CD4-positive, alpha-beta T cell treated with Interleukin-21 for 1 hour (primary cell): ENCODE results near the gene MYOG.

ENCODE experiments used
- DNase-seq: peaks from one replicate; pipeline ENCODE4 v3.0.0-alpha.2; 2020

MYOG gene

GRCh38 chr1:203117611-203118575 lies 32.1 kb upstream of the MYOG start:
- peak; percentile 15 for DNase-seq

- no peak for DNase-seq
Measured at GRCh38 chr1:203116091-203116820, 30.4 kb upstream of the MYOG start.

DNA sequence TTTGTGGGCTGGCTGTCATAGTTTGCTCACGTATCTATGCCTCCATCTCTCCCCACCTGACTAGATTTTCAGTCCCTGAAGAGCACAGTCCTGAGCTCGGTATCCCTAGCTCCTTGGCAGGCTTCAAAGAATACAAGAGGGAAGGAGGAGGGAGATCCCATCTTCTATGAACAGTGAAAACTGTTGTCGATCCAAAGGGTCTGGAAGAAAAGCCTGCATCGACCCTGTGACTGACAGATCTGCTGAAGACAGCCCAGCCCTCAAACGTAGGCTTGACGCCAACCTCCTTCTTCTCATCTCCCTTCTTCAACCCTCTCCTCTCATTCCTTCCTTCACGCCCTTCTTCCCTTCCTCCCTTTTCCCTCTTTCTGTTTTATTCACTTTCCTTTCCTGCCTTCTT lies 28.4 kb upstream of the MYOG start:
- DNase-seq: no peak

GRCh38 chr1:203113308-203113707 lies 27.5 kb upstream of the MYOG start:
- no peak for DNase-seq

DNA sequence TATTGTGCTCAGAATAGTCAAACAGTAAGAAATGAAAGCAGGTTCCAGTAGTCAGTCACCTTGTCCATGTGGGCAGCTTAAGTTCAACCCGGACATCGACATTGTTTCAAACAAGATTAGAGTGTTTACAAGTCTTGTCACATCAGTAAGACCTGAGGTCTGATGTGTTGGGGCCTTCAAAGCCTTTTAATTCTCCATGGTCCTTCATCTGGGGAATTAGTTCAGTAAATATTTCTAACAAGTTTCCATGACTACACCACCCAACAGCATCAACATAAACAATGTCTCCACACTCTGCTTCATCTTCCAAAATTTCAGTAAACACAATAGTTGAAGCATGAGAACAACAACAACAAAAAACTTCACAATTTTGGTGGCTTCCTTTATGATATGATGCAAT lies 26.7 kb upstream of the MYOG start:
- no peak for DNase-seq

DNA sequence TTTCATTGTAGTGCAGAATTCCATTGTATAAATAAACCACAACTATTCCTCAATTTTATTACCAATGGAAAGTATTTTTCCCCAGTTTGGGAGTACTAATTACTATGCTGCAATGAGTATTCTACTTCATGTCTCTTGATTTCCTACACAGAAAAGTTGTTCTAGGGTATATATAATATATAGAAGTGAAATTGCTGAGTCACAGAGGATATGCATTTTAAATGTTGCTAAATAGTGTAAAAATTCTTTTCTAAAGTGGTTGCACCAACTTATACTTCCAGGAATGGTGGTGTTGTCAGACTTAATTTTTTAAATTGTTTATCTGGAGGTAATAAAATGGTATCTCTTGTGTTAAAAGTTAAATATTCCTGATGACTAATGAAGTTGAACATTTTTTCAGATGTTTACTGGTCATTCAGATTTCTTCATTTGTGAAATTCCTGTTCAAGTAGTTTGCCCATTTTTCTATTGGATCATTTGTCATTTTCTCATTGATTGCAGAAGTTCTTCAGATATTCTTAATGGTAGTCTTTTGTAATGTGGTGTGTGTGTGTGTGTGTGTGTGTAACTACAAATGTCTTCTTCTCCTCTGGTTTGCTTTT lies 19.1 kb upstream of the MYOG start:
- no peak for DNase-seq

DNA sequence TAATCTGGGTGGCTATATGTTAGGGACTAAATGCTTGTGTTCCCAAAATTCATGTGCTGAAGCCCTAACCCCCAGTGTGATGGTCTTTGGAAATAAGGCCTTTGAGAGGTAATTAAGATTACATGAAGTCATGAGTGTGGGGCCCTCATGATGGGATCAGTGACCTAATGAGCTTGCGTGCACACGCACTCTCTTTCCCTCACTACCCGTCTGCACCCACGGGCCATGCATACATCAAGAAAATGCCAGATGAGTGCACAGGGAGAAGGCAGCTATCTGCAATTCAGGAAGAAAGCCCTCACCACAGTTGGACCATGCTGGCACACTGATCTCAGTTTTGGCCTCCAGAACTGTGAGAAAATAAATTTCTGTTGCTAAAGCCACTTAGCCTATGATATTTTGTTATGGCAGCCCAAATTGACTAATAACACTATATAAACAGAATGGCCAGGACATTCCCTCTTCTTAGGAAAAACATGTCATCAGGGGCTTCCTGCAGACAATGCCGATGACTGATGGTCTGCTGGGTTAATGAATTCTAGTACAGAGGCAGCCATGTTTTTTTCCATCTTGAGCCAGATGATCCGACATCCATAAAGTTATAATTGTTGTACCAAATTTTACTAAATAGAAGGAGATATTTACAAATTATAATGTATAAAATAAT lies 18.1 kb upstream of the MYOG start:
- DNase-seq: no peak

DNA sequence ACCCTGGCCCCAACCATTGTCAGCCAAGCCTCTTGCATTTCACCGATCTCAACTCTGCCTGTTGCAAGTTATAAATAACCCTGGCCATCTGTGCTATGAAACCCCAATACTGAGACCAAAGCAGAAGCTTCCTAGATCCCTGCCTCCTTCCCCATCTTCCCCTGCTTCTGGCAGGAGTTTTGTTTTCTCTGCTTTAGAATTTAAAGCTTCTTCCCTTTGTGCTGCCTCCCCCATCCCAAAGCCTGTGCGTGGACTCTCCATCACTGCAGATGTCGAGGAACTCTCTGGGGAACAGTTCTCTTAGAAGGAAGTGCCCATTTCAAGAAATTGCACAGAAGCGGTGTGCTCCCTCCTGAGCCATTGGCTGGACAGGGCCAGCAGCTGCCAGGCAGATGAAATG lies 17.4 kb upstream of the MYOG start:
- no peak for DNase-seq

DNA sequence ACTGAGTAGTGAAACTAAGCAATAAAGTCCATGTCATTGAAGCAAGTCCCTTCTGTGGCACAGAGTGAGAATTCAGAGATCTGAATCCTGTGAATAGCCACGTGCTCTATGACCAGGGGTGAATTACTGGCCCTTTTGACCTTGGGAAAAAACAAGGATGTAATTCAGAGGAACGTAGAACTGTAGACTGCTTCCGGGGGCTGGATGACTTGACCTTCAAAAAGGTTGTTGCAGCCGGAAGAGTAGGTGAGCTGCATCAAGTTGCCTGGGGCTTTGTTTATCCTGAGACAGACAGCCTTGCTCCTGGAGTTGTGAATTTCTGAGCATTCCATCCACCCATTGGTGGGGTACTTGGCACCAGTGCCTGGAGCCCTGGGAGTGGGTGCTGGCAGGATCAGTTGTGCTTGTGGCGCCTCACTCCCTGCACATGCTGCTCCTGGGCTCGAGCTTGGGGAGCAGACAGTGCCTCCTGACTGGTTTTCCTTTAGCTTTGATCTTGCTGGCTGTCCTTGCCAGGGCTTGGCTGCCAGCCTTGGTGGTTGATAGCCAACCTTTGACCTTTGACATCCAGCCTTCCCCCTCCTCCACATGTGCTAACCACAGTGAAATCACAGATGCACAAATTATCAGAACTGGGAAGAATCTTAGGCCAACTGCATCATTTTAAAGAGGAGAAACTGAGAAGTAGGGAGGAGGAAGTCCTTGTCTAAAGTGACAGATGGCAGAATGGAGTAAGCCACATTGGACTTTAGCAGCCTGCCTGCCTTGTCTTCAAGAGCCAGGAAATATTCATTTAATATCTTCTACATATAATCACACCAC lies 16.2 kb upstream of the MYOG start:
- DNase-seq: no peak

GRCh38 chr1:203100516-203100869 lies 14.7 kb upstream of the MYOG start:
- DNase-seq: no peak

DNA sequence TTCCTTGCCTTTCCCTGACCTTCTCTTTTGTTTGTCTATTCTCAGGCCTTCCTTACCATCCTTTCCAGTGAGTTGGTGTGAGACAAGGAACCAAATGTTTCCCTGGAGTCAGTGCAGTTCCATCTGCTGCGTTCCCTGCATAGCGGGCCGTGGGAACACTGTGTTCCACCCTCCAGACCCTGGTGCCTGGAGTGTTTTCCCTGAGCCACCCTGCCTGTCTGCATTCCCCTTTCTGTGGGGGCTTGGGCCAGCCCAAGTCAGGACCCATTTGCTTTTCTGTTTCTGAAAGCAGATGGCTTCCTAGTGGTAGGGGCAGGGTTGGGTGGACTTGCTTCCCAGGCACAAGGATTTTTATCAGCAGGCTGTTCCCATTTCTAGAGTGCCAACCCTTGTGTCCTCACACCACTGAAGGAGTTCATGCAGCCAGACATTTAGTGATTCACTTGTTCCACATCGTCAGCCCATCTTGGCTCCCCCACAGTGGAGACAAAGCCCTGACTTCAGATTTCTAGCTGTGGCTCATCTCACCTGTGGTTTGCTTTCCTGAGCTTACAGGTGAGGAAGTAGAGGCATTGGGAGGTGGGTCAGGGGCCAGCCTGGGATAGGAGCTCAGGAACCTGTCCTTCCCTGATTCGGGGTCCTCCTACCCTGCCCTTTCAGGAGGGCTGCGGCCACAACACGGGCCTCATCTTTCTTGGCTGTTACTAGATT lies 14.1 kb upstream of the MYOG start:
- no peak for DNase-seq

DNA sequence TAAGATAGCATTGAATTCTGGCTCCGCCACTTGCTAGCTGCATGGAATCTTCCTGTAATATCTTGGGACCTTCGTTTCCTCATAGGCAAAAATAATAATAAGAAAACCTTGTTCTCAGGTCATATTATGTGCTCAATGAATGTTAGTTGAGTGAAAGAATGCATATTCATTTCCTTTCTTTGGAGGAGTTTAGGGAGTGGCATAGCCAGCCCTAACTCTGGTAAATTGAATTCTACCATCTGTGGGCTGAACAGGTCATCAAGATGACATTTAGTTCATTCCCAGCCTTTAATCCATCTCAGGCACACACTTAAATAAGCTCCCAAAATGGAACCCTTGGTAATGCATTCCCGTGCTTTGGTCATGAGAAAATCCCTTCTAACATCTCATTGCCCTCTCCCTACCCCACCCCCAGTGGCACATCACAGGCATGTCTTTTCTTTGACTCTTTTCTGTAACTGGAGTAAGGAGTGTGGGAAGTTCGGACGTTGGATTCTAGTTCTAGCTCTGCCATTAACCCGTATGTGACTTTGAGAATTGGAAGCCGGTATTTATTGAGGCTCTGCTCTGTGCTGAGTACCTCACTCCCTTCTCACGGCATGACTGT lies 13.2 kb upstream of the MYOG start:
- DNase-seq: no peak

DNA sequence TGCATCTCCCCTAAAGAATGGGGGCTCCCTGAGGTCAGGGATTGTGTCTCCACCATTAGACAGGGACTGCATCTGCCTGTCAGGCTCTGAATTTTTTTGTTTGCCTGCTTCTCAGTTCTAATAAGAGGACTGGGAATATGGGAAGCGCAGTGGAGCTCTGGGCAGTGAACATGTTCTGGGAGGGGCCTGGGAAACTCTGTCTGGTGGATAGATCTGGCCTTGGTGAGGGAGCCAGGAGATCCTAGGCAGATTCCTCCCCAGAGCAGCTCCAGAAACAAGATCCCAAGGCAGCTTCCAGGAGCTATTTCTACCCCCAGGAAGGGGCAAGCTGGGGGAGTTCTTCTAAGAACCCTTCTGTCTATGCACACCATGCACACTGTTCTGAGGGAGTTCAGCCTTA lies 12.6 kb upstream of the MYOG start:
- DNase-seq: no peak

DNA sequence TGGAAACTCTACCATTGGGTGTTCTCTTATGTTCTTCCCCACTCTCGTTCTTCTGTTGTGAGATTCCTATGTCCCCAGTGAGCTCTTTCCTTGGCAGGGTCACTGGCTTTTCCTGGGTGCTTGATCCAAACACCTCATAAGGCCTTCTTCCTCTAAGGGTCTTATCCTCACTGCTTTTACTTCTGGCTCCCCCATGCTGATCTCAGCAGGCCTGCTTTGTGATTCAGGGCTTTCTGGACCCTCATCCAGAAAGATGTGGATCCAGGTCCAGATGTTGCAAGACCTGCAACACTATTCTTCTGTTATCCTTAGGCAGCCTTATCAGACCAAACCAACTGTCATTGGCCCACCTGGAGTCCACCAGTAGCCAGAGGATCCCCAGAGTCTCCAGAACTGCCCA lies 11.2 kb upstream of the MYOG start:
- DNase-seq: no peak

DNA sequence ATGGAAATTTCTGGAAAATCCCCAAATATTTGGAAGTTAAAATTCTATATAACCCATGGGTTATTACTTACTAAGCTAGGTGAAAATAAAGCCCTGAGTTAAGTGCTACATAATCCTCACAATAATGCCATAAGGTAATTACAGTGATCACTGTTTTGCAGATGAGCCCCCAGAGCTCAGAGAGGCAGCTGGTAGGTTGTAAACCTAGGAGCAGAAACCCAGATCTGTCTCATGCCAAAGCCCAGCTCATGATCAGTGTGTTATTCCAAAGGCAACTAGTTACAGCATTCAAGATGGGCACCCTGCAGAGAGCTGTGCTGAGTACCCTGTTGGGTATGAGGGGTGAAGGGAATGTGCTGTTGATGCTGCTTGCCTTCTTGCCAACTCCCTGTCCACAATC lies 10.8 kb upstream of the MYOG start:
- no peak for DNase-seq

- DNase-seq: no peak
Measured at GRCh38 chr1:203095061-203095690, 9.4 kb upstream of the MYOG start.

DNA sequence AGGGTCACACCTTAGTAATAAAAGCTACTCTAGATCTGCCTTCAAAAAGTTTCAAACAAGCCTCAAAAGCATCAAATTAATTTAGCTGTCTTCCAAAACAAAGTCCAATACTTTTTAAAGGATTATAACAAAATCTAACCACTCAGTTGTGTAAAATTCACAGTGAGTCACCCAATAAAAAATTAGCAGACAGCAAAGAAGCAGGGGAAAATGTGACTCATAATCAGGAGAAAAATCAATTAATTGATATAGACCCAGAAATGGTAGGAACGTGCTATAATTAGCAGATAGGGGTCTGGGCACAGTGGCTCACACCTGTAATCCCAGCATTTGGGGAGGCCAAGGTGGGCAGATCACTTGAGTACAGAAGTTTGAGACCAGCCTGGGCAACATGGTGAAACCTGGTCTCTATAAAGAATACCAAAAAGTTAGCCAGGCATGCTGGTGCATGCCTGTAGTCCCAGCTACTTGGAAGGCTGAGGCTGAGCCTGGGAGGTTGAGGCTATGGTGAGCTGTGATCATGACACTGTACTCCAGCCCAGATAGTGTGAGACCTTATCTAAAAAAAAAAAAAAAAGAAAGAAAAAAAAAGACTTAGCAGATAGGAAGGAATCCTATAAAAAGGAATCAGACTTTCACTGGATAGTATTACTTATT lies 8.1 kb upstream of the MYOG start:
- DNase-seq: no peak

DNA sequence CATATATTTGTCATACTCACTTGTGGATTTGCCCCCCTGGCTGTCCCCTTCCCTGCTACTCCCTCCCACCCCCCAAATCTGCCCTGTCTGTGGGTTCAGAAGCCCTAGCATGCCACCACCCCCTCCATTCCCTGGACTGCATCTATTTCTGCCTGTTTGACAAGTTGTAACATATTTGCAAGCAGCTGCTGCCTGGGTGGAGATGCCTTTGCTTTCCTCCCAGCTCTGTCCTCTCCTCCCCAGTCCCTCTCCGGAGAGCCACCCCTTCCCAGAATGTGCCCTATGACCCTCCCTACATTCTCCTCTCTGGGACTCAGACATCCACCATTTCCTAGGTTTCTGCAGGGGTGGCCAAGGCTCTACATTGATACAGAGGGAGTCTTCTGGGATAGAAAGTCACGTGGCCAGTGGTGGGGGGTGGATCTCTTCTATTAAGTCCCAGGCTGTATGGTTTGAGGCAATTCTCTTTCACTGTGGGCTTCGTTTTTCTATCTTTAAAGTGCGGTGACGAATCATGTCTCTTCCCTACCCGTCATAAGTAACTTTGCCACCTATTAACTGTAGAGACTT lies 6.0 kb upstream of the MYOG start:
- DNase-seq: no peak

DNA sequence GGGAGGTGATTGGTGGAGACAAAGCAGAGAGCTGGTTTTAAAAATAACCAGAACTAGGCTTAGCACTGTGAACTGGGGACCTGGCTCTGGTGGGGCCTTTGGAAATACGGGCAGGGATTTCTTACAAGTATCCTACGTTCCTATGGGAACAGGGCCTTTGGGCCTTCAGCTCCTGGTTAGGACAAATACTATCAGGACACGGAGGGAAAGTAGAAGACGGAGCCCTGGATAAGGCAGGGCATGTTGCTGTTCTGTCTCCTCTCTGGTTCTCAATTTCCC lies 5.3 kb upstream of the MYOG start:
- no peak for DNase-seq
